DMS79 (cell line): ENCODE measurements around the gene SLC10A7.

Experiments
- DNase-seq: peaks from one replicate; lab custom pipeline; 2025; lab: John Stamatoyannopoulos, UW

The SLC10A7 gene

DNA sequence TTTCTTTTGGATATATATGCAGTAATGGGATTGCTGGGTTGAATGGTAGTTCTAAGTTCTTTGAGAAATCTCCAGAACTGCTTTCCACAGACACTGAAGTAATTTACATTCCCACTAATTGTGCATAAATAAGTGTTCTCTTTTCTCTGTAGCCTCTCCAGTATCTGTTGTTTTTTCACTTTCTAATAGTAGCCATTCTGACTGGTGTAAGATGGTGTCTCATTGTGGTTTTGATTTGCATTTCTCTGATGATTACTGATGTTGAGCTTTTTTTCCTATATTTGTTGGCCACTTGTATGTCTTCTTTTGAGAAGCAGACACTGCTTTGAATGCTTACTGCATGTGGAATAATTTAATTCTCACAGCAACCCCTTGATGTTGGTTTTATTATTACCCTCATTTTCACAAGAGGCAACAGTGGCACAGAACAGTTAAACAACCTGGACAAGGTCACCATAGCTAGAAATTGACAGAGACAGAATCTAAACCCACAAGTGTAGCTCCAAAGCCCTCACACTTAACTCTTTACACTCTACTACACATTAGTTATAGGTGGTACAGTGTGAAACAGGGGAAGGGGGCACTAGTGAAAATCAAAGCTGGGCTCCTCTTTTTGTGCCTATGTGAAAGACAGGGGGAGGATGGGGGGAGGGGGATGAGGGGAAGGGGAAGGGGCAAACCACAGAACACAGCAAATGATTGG, 211.3 kb downstream of the SLC10A7 start:
- DNase-seq: no peak

DNA sequence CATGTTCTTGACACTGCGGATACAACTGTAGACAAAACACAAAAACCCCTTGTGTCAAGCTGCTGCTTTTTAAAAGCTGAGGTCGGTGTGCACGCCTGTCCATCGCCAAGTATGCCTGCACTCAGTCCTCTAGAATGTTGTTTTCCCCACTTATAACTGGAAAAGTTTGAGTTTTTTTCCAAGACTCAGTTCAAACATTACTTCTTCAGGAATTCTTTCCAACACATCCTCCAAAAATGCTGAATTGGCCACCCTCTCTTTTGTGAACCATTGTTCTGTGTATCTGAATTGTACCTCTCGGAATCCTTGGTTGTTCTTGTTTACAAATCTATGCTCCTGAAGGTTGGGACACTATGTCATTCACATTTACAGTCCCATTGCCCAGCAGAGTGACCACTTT, 212.8 kb downstream of the SLC10A7 start:
- DNase-seq: no peak

- DNase-seq: no peak
These were observed 218.9 kb downstream of the SLC10A7 start for GRCh38 chr4:146302822-146303221.

DNA sequence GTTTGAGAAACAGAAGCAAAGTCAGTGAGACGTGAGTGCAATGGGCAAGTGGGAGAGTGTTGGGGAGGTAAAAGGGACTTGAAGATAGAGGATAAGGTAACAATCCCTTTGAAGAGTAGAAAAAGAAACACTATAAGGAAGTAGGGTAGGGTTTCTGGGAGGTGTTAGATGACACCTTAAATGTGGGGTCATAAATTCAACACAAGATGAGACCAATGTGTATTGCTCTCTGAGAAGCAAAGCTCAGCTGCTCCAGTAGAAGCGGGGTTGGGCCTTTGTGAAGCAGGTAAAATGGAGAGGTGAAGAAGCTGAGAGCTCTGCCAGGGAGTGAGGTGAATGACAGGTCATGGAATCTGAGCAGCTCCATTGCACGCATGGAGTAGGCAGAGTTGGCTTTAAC, 222.1 kb downstream of the SLC10A7 start:
- DNase-seq: no peak

GRCh38 chr4:146294776-146295175, 227.0 kb downstream of the SLC10A7 start:
- no peak for DNase-seq

DNA sequence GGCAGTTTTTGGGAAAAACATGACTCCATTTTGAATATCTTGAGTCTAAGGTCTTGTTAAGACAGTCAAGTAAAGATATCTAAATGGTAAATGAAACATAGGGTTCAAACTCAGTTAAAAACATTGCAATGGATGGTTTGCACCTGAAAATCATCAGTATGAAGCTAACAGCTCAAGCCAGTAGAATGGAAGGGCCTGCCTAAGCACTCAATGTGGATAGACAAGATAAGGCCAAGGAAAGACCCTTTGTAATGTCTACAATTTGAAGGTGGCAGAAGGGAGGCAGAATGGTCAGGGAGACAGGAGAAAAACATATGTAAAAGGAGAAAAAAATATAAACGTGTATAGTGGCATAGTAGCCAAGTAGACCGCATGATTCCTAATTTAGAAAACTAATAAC, 229.2 kb downstream of the SLC10A7 start:
- DNase-seq: no peak

- DNase-seq: no peak
These were observed 230.4 kb downstream of the SLC10A7 start for GRCh38 chr4:146291313-146291712.

DNA sequence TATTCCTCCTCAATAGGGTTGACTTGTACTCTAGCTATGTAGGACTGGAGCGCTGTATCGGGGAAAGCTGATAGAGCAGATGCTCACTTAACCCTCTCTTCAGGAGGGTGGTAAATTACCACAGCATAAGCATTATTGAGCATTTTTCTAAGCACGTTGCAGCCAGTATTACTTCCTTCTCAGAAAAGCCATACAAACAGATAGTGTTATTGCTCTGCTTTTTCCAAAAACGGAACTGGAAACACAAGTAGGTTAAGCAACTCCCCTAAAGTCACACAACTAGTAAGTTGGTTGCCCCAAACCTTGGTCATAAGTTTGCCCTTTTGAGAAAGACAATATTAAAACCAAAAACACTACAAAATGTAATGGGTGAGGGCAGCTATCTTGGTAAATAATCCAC, 233.5 kb downstream of the SLC10A7 start:
- DNase-seq: no peak

DNA sequence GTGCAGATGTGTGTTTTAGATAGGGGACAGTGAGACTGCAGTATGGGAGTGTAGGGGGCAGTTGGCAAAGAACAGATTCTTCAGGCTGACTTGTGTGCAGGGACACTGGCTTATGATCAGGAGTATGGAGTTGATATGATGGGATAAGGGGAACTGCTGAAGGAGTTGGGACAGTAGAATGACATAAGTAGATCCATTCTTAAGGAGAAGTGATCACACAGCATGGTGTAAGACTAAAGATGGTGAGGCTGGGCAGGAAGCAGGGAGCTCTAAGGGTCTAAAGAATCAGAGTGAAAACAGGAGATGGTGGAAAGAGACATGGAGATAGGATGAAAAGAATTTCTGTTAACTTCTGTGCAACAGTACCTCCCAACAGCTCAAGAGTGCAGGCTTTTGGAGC, 236.7 kb downstream of the SLC10A7 start:
- no peak for DNase-seq

GRCh38 chr4:146283758-146284651, 237.7 kb downstream of the SLC10A7 start:
- no peak for DNase-seq

DNA sequence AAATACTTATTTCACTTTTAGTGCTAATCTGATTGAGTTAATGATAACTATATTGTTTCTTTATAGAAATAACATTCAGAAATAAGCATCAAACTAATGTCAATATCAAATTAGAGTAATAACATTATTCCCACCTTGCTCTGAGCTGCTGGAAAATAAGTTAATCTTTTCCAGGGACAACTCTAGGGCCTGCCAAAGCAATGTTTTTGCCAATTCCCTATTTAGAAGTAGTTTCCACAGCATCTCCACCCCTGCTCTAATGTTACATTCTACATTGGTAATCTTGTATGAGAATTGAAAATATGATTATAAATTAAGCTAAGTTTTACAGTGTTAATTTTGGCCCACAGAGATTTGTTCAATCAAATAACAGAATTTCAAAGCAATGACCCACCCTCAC, 239.1 kb downstream of the SLC10A7 start:
- no peak for DNase-seq

GRCh38 chr4:146278986-146279385, 242.8 kb downstream of the SLC10A7 start:
- DNase-seq: no peak

GRCh38 chr4:146275370-146275769, 246.4 kb downstream of the SLC10A7 start:
- no peak for DNase-seq

DNA sequence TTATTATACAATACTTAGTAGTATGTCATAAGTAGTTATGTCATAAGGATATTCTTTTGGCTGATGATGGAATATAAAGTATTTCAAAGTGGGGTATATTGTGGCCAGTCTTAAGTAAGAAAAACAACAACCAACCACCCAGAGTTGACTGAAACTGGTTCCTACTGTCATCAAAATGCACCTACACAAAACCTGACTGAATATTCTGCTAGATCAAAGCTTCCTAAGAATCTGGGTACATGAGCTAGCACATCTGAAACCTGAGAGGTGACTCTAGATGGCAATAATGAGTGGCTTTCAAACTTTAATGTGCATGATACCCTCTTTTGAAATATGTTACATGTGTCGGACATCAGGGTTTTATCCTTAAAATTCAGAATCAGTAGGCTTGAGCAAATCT, 247.0 kb downstream of the SLC10A7 start:
- DNase-seq: no peak

GRCh38 chr4:146273204-146273901, 248.4 kb downstream of the SLC10A7 start:
- DNase-seq: no peak

DNA sequence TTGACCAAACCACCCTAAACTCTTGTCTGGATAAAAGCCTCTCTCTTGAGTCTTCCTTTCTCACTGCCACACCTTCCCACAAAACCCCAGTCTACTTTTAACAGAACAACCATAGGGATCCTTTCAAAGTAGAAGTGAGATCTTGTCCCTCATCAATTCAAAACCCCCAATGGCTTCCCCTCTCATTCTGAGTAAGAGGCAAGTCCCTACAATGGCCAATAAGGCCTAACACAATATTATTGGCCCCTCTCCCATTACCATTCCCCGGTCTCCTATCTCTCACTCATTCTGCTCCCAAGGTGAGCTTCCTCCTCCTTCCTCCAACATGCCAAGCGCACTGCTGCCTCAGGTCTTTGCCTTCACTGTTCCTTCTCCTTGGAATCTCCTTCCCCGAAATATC, 250.3 kb downstream of the SLC10A7 start:
- DNase-seq: no peak

- no peak for DNase-seq
These were observed 252.5 kb downstream of the SLC10A7 start for GRCh38 chr4:146269228-146269653.

DNA sequence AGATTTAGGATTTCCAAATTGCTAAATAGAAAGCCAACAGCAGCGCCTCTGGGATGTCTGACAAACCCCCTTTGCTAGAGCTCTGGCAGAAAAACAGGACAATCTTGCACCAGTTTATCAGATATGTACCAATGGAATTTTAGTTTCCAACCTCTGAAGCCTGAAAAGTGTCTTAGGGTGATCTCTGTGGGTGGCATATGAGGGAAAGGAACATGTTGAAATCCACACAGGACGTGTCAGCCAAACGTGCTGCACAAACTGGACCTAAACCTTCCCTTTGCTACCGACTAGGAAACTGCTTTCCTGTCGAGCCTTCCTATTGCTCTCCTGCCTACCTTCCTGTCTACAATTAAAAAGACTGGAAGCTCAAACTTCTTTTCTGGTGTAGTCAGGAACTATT, 253.9 kb downstream of the SLC10A7 start:
- no peak for DNase-seq

GRCh38 chr4:146265950-146266490, 255.7 kb downstream of the SLC10A7 start:
- DNase-seq: no peak

- DNase-seq: no peak
These were observed 257.9 kb downstream of the SLC10A7 start for GRCh38 chr4:146263793-146264192.

DNA sequence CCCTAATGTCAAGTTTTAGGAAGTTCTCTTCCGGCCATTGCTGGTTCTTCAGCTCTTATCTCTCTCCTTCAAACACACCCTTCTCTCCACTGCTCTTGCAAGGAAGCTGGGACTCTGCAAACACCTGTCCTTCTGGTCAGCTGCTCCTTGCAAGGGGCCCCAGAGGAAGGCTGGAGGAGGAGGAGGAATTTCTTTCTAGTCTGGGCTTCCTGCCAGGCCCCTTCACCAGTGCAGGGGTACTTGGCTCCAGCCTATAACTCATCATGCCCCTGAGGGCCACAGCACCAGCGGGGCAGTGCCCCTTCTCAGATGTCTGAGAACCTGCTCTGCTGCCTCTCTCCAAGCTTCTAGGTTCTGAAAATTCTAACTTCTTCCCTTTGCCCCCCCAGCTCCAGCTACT, 260.7 kb downstream of the SLC10A7 start:
- no peak for DNase-seq

DNA sequence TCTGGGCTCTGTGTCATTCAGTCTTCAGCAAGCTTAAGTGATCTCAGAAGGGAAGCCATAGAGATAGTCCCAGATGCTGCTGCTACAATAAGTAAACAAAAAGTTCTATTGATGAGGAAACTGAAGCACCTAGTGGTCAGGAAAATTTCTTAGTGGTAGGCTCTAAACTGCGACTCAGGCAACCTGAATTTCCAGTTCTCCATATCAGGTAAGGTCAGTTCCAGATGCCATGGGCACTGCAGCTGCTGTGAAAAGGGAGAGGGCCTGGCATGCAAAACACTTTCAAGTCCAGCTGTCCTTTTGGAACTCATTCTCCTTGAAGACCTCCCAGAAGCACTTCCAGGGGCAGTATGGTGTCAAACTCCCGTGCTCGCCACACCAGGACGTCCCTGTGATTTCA, 261.2 kb downstream of the SLC10A7 start:
- DNase-seq: no peak

DNA sequence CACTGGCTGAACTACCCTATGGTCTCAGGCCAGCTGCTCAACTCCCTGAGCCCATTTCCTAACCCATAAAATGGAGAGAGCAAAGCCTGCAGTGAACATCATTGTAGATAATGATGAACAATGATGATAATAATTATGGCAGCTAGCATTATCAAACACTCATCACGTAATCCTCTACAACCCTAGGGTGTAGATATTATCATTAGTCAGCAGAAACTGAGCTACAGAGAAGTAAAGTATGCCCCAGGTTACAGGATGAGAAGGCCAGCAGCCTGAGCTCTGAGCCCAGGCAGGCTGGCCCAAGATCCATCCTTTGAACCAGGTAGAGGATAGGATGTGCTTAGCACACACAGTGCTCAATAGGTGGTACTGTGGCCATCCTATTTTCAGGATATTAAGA, 264.2 kb downstream of the SLC10A7 start:
- DNase-seq: no peak
